HG03139 (cell line): ENCODE data around the gene DLX5.

Experiments
- ATAC-seq: cut with Tn5 transposase; IDR thresholded peaks from one replicate; pipeline ENCODE4 v1.9.1; 2021; ENCODE audit not compliant: unreplicated experiment

The DLX5 gene

DNA sequence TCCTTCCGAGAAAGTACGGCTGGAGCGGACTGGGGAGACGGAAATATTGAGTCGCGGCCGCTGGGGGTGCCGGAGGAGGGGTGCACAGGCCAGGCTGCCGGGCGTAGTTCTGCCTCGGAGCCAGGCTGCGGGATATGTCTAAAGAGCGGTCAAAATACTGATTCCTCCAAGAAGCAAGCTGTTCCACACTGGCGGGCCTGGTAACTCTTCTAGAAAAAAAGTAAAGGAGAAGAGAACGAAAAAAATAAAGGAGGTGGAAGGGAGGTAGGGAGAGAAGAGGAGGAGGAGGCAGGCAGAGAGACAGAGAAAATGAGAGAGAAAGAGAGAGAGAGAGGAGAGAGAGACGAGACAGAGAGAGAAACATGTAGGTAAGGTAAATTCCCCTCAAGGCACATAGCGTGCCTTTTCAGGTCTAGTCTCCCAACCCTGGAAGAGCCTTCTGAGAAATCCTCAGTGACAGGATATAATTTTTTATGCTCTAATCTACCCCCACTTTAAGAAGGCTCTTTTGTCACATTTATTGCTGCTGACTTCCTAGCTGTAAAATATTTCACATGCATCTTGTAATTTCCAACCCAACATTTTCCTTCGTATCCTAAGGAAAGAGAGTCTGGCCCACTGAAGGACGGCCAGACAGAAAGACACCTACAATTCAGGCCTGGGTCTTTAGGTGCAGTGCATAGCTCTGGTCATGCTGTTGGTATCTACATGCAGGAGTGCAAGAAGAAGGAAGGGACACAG, 5.7 kb downstream of the DLX5 start:
- no peak for ATAC-seq

DNA sequence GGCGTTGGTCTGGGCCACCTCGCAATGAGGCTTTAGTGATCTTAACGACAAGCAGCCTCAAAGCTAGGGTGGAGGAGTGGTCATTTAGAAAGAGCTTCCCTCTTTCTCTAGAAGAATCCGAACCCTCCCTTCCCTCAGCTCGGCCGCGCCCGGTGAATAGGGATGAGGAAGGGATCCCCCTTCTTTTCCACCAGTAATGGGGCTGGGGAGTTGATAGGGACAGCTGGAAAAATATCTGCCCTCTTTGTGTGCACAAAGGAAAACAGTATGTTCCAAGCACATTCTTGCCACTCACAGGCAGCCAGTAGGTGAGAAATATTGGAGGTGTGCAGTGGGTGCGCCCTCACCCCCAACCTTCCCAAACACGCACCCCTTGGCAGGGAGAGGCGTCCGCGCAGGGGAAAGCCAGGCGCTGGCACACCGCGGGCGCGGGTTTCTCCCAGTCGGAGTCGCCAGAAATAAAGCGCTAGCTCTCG, 6.5 kb downstream of the DLX5 start:
- no peak for ATAC-seq

DNA sequence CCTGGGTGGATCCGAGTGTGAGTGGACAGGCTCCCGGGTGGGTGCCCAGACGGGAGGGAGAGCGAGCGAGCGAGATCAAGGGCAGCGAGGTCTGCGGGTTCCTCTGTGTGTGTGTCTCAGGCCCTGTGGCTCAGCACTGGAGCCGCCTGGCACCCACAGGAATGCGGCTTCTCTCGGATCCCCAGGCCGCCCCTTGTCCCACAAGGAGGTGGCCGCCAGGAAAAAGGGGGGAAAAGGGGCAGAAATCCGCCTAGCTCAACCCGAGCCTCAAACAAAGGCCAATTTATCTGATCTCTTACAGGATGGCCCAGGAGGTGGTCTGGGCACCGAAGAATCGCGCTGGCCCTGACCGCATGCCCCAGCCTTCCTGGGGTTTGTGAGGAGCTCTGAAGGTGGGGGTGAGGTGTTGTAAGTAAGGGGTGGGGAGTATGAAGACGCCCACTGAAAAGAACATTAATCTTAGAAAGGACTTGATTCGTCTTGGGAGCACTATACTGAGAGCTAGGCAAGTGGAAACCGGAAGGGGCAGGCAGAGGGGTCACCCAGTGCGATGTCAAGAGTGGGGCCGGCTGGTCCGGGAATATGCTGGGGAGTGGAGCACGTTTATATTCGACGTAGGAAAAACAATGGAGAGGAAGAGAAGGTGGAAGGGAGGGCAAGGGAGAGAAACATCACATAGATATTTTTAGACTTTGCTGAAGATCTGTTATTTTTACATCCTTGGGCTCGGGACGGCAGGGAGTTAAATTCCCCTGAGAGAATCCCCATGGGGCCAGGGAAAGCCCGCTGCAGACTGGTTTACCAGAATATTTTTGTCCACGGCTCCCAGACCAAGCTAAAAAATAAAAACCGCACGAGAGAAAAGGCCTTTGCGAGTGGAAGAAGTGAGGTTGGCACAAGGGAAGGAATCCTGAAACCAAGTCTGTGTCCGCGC, 7.2 kb downstream of the DLX5 start:
- ATAC-seq, result no peak

DNA sequence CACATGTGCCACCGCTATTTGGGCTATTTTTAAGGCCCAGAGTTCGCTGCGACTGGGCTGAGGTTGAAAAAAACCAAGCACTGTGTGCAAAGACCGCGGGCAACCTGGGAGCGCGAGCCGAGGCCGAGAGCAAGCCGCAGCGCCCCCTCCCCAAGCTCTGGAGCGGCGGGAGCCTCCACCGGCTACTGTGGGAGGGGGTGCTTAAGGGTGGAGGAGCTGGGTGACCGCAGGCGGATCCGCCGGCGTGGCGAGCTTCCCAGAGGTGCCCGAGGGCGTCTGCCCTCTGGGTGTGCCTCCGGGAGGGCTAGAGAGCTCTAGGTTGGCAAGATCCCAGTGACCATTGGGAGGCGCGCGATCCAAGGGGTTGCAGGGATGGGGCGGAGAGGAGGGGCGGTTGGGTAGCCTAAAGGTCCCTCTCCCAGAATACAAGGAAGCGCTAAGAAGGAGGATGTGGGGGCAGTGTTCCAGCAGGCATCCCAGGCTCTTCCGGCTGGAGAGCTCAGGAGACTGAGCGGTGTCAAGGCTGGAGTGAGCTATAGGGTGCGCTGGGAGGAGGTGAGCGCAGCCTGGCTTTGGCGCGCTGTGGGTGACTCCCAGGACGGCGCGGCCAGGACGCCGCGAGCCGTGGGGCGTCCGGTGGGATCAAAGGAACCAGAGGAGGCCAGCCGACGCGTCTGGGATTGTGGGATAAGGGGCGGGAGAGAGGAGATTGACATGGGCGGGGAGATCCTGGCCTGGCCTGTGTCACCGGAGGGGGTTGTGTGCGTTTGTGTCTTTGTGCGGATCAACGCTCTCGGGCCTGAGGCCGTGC, 8.0 kb downstream of the DLX5 start:
- no peak for ATAC-seq

DNA sequence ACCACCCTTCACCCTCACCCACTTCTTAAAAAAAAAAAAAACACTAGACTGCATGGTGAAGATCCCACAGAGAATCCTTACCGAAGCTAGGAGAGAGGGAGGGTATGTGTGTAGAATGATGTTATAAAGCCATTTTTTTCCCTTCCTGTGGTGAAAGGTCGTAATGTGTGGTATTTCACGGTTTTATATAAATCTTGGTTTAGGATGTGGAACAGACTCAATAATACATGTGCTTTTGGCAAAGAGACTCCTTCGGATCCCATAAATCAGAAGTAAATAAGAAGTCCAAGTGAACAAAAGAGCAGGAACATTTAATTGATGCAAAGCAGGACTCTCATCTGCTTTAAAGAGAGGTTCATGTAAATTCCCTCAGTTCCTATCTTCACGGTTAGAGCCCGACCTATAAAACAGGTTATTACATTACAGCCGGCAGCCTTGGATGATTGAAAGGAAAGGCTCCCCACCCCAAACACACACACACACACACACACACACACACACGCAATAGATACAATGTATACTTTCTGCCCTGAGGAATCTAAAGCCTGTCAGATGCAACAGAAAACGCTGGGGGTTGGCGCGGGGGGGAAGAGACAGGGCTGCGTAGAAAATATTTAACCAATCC, 8.8 kb downstream of the DLX5 start:
- ATAC-seq, result no peak

DNA sequence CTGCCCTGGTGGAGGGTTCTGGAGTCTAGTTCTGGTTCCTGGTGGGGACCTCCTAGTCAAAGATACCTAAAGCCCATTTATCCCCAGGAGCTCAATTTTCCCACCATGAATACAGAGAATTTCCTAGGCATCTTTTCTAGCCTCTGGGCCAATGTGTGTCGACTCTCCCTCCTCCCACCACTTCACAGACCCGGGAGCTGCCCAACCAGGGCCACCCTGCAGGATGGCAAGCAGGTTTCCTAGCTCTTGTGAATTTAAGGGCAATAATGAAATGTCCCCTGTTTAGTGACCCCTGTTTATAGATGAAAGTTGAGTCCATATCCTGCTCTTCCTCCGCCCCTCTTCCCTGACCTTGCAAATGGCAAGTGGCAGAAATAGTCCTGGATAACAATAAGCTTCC, 9.4 kb downstream of the DLX5 start:
- no peak for ATAC-seq

DNA sequence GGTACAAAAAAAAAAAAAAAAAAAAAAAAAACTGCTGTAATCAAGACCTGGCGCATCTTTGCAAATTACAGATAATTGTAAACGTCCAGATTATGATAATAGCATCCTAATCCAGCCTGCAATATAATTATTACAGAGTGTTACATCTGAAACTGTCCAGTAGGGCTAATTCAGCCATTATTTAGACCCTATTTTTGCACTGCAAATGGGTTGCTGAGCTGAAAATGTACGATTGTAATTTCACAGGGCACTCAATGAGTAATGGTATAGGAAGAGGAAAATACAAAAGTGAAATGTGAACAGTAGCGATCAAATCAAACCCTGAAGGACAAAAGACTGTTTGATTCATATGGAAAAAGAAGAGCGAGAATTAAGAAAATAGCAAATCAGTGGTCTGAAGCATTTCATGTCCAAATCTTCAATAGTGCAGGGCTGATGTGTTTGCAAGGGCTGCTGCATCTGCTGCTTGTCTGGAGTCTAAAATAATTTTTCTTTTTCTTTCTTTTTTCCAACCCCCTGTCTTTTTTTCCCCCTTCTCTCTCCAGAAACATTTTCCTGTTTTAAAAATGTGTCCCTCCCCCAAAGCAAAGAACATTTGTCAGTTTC, 10.4 kb downstream of the DLX5 start:
- ATAC-seq, result no peak

DNA sequence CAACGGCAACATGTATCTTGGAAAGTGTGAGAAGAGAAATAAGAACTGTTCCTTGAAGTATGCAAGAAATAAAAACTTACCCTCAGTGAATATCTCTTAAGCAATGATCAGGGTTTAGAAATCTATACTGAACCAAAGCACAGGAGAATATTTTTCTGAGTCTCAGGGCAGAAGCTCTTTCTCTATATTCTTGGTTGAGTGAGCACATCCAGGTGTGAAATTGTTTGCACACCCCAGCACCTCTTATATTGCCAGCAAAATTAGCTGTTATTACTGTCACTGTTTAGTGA, 10.8 kb downstream of the DLX5 start:
- no peak for ATAC-seq

DNA sequence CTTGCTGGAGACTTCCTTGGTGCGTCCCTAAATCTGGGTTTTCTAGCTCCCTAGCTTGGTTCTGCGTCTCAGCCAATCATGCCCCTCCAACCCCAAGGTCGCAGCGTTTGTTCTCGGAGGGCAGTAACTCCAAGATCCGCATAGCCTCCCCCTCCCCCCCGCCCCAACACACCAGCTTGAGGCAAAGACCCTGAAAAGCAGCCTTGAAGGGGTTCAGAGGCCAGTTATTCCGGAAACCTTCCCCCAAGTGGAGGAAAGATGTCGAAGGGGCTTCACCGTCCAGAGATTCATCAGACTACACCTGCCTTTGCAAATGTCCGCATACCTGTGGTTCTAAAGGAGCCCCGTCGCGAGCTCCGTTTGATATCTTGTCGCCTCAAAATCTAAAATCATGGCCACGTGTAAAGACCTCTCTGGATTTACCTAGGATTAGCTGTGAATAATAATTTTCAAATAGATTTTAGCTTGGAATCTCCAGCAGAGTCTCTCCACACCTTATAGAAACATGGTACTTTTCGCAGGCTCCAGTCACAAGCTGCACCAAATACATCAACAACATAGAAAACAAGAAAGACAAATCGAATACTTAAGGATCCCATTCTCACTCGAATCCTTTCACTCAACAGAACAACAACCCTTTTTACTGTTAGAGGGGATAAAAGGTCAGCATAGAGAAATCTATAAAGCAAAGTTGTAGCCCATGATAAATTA, 11.3 kb downstream of the DLX5 start:
- ATAC-seq, result no peak

DNA sequence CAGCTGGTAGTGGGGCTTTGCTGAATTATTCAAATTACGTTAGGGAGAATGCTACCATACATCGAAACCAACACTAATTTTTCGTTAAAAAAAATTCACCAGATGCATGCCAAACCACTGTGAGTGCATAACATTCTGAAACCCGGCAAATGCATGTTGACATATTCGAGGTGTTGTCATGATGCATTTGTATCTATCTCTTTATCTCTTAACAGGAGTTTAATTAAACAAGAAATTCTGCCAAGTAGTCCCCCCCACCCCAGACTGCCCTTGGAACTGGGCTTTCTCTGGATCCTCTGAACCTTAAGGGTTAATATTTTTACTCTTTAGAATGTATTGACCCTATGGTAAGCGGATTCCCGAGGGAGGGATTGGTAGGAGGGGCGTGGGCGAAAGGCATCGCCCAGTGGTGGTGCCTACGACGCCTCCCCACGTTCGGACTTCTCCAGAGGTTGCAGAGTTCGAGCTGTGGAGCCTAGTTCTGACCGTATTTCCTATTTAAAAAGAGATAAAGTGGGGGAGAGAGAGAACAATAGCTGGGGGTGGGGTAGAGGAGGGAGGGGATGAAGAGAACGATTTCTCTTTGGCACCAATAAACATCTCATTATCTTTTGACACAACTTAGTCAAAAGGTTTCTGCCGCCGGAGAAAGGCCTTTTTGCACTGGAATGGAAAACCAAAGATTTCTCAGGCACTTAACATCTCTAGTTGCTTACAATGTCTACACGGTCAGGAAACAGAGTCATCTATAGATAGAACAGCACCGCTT, 12.1 kb downstream of the DLX5 start:
- no peak for ATAC-seq

DNA sequence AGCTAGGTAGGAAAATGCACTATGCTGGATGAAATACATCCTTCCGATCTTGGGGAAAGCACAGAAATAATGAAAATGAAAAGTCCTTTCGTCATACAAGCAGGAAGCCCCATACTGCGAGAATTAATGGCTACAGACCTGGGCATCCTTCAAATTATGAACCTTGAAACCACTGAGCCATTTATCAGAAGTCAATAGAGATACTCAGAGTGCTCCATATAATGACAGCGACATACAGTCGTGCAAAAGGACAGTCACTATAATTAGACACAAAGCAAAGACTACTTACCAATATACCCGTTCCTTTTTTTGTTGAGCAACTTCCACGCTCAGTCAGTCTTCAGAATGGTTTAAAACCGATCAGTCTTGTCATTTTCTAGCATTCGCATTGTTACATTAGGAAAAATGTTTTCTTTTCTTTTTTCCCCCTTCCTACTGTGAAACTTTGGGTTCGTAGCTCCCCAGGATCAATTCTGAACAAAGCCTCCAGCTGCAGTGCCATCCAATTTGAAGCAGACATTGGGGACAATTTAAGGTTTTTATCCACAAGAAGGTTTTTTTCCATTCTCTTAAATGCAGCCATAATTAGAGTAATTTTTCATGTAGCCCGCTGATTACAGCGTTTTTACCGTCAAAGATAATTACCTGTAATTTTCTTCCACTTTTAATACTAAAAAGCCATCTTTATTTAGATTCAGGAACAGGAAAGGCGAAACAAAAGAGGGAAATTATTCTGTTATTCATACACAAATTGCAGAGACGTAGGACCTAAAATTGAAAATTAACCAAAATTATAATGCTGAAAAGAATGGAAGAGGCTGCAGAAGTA, 12.9 kb downstream of the DLX5 start:
- ATAC-seq, result no peak

DNA sequence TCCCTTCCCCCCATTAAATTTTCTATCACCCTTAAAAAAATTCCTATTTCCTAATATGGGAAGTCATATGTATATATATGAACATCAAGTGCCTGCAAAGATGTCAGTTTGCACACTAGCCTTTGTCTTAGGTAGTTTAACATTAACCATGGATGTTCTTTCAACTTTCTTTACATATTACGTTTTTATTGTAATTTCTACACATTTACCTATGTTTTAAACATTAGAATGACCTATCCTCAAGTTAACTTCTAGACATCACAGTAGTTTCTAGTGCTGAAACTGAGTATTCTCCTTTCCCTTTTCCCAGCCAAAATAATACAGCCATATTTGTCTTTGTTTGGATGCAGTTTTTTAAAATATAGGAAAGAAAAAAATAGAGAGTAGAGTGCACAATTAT, 13.5 kb downstream of the DLX5 start:
- no peak for ATAC-seq

DNA sequence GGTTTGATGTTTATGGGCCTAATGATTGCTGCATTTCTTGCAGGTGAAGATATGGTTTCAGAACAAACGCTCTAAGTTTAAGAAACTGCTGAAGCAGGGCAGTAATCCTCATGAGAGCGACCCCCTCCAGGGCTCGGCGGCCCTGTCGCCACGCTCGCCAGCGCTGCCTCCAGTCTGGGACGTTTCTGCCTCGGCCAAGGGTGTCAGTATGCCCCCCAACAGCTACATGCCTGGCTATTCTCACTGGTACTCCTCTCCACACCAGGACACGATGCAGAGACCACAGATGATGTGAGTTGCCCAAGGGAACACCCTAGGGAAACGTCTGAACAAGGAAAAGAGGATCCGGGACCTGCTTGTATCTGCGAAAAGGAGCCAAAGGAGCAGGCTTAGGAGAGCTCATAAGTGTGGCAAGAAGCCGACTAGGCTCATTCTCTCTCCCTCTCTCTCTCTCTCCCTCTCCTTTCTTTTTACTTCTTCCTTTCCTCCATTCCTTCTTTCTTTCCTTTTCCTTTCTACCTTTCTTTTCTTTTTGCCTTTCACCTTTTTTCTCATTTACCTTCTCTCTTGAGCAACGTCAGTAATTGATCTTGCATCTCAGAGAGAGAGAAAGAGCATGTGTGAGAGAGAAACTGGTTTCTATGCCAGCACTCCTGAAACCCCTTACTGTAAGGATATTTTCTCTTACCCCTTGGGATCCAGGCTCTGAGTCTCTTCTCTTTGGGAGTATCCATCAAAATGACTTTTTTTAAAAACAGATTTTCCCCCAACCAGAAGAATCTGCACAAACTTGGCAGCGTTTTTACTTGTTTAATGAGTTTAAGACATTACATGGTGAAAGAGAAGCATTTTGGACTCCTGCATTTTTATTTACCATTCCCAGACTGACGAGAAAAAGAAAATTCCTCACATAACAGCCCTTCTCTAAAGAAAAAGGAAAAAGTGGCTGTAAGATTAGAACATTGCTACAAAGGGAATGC, 14.6 kb downstream of the DLX5 start:
- ATAC-seq, result no peak

DNA sequence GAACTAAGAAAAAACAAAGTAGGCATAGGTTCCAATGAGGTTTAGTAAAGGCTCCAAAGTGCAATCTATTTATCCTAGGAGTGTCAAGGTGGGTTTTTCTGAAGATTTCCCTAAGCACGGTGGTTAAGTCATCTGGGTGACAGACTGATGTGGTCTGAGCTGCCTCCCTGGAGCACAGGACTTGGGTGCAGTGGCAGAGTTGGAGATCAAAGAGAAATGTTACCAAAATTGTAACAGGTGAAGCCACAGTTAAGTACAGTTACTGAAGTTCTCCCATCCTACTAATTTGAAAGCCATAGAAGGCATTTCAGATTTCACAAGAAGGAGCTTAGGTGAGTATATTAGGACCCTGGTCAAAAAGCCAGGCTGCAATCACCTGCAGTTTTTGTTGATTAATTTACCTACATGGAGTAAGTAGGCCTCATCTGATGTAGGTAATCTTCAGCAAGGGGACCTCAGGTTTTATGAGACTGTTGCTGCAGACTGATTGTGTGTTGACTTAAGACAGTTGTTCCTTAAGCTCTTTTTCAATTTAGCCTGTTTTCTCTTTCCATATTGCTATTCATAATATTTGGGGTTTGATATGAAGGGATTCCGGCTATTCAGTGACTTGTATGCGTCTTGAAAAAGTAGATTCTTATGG, 16.2 kb downstream of the DLX5 start:
- no peak for ATAC-seq

DNA sequence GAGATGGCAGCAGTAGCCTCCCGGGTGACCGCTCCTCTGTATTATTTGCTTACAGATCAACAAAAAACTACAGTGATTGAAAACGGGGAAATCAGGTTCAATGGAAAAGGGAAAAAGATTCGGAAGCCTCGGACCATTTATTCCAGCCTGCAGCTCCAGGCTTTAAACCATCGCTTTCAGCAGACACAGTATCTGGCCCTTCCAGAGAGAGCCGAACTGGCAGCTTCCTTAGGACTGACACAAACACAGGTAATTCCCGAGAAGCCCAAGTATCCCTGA, 17.1 kb downstream of the DLX5 start:
- ATAC-seq, result no peak

DNA sequence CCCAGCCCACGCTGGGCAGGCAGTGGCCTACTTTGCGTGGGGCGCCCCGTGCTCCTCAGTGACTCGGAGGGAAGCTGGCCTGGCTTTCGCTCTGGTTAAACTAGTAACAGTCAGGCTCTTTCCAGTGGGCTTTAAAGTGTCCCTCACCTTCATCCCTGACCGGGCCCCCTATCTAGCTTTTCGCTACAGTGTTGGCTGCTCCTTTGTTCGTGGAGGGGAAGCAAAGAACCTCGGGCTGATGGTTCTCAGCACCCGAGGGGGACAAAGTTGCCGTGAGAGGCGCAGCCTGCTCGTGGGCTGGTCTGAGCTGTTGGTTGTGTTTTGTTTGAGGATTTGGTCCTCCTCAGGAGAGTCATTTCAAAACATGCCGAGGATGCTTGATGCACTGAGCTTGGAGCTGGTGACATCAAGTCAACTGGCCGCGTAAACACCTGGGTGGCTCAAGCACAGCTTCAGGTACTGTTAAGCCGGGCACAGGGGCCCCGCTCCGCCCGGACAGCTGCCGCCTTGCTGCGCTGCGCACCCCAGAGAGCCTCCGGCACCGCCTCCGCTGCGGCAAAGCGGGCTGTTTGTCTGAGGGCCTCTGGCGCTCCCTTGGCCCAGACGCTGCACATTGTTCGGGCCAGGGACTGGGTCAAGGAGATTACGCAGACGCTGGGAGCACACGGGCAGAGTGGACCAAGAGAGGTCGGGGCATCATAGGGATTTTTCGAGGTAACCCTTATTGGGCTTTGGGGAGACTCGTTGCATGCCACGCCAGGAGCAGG, 17.6 kb downstream of the DLX5 start:
- no peak for ATAC-seq
